ENCODE data around the gene ACACB. TPM values are rescaled to one million over a fixed set of nuclear protein-coding genes. Genes with fewer than 3 reads are reported as not detected.

Gene ACACB
- total RNA-seq, 1 experiment from 2014 or later, result 2.3 TPM

GRCh38 chr12:109253913-109254544, 137.6 kb downstream of the ACACB start:
- no peak for DNase-seq (ENCODE audit: low read depth)

DNA sequence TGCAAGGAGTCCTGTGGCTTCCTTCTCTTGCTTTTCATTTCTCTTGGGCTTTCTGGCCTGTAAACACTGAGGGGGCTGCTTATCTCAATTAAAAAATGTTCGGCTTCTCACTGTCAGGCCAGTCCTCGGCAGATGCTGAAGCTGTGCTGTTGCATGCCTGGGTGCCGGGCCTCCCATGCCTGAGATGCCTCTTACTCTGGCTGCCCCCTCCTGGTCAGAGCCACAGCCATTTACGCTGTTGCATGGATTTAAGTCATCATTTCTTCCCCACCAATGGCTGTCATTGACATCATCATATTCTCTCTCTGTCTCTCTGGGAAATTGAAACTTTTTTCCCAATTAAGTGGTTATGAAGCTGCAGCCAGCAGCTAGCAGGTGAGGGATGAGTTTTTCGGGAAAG, 139.0 kb downstream of the ACACB start:
- DNase-seq (ENCODE audit: low read depth), result no peak

DNA sequence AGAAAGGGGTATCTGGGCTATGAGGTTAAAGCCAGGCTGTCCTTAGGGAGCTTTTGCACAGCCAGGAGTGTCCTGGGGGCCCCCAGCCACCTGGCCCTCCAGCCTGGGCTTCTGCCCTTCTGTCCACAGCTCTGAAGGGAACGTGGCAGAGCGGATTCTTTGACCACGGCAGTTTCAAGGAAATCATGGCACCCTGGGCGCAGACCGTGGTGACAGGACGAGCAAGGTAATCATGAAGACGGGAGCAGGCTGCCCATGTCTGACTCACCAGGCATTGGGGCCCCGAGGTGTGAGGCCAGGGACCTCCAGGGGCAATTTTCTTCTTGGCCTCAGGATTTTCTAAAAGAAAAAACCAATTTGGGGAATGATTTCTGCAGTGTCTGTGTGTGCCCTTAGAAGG, 139.6 kb downstream of the ACACB start:
- no peak for DNase-seq (ENCODE audit: low read depth)

DNA sequence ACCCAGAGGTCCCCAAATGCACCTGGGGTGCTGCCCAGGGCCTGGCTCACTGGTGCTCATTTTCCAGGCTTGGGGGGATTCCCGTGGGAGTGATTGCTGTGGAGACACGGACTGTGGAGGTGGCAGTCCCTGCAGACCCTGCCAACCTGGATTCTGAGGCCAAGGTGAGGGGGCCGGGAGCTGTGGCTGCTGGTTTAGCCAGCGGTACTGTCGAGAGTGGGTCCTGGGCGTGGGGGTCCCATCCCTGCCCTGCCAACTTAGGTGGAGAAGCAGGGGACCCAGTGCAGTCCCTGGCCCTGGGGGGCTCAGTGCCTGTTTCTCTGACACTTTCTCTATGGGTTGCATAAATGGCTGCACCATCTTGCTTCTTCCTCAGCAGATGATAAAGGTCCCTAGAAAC, 141.8 kb downstream of the ACACB start:
- DNase-seq (ENCODE audit: low read depth), result no peak

- DNase-seq (ENCODE audit: low read depth), result no peak
Observed at GRCh38 chr12:109258607-109259544, 142.5 kb downstream of the ACACB start.

DNA sequence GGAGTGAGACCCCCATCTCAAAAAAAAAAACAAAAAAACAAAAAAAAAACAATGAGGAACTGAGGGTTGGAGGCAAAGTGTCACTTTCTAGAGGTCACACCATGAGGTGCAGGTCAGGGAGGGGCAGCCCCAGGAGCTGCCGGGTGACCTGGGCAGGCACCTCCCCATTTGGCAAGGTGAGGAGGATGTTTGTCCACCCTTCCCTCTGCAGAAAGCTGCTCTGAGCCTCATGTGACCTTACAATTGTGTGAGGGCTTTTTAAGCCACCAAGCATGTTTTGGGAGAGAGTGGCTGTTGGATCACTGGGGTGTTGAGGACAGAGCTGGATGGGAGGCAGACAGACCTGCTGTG, 143.1 kb downstream of the ACACB start:
- DNase-seq (ENCODE audit: low read depth), result no peak

GRCh38 chr12:109261087-109261486, 144.7 kb downstream of the ACACB start:
- no peak for DNase-seq (ENCODE audit: low read depth)

GRCh38 chr12:109261939-109262338, 145.6 kb downstream of the ACACB start:
- DNase-seq (ENCODE audit: low read depth), result no peak

DNA sequence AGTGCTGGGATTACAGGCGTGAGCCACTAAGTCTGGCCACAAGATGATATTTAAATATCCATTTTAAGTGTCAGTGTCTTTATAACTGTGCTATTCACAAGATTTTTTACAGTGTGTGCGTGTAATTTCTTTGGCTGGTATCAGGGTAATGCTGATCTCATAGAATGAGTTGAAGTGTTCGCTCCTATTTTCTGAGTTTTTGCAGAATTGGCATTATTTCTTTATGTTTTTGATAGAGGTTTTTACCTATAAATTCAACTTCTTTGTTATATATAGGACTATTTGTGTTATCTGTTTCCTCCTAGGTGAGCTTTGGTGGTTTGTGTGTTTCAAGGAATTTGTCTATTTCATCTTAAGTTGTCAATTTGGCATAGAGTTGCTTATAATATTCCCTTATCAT, 147.1 kb downstream of the ACACB start:
- DNase-seq (ENCODE audit: low read depth), result no peak

GRCh38 chr12:109264095-109264942, 147.9 kb downstream of the ACACB start:
- peak; percentile 48 for DNase-seq (ENCODE audit: low read depth)

GRCh38 chr12:109264943-109265650, 148.7 kb downstream of the ACACB start:
- DNase-seq (ENCODE audit: low read depth), result no peak

- no peak for DNase-seq (ENCODE audit: low read depth)
Observed at GRCh38 chr12:109266106-109266879, 149.9 kb downstream of the ACACB start.

DNA sequence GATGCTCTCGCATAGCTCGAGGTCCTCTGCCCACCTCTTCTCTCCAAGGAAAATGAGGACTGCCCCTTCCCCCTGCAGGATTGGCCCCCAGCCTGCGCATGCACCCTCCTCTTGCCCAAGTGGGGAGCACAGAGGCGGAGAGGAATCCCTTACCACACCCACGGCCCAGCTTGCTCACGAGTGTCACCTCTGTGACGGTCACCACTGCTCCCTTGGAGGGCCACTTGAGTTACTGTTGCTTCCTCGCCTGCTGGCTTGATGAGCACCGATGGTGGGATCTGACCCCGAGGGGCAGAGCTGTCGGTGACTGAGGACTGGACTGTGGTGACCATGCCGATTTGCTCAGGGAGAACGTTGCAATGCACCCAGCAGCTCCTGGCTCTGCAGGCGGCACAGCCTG, 151.0 kb downstream of the ACACB start:
- DNase-seq (ENCODE audit: low read depth), result no peak

GRCh38 chr12:109268896-109269295, 152.5 kb downstream of the ACACB start:
- no peak for DNase-seq (ENCODE audit: low read depth)

GRCh38 chr12:109269428-109269827, 153.0 kb downstream of the ACACB start:
- DNase-seq (ENCODE audit: low read depth), result no peak

GRCh38 chr12:109270494-109270893, 154.1 kb downstream of the ACACB start:
- DNase-seq (ENCODE audit: low read depth), result no peak

DNA sequence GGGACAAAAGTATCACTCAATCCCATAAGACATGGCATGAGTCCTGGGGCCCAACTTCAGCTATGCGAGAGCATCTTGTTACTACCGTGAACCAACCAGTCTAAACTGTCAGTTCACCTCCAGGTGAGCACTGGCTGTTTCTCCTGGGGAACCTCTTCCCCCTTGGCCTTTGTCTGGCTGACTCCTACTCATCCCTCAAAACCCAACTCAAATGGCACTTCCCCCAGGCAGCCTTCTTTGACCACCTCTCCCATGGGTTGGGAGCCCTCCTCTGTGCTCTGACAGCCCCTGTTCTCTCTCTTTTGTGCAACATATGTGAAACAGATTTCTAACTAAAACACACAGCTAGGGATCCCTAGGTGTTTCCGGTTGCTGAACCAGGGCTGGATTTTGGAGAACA, 155.0 kb downstream of the ACACB start:
- DNase-seq (ENCODE audit: low read depth), result no peak

- DNase-seq (ENCODE audit: low read depth), result no peak
Observed at GRCh38 chr12:109273354-109273753, 157.0 kb downstream of the ACACB start.

GRCh38 chr12:109274381-109274780, 158.0 kb downstream of the ACACB start:
- DNase-seq (ENCODE audit: low read depth), result no peak

DNA sequence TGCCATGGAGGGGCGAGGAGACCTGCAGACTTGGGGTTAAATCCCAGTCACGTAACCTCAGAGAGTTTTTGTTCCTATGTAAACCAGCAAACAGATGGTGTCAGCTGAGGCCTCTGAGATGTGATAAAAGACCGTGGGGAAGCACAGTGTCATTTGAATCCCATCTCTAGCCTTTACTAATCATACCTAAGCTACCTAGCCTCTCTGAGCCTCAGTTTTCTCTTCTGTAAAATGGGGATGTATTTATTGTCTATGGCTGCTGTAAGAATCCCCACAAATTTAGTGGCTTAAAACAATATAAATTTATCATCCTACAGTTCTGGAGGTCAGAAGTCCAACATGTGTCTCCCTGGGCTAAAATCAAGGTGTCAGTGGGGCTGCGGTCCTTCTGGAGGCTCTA, 158.8 kb downstream of the ACACB start:
- no peak for DNase-seq (ENCODE audit: low read depth)

GRCh38 chr12:109276160-109276559, 159.8 kb downstream of the ACACB start:
- no peak for DNase-seq (ENCODE audit: low read depth)
